Endothelial cell of umbilical vein (primary cell): ENCODE results near the gene ERCC6L.
"Not testable (repeated sequence)": the region's sequence is repeated elsewhere in the genome, so short reads cannot be mapped to it uniquely, and the experiment has no call there.

Experiments
- POLR2A ChIP-seq: IDR thresholded peaks from 2 replicates; pipeline ENCODE4 v1.6.1; 2012; ENCODE audit warnings: low read depth, mild to moderate bottlenecking, control low read depth, low read length
- POLR2AphosphoS5 ChIP-seq: IDR thresholded peaks from 2 replicates; pipeline ENCODE4 v1.6.1; 2012; ENCODE audit warnings: low read depth, mild to moderate bottlenecking, control low read depth, low read length, moderate library complexity; ENCODE audit not compliant: insufficient read depth
- TF ChIP-seq, protein P1 (sequence below), 2 donors: IDR thresholded peaks; 1 replicate in 1 of 2; 2 replicates in 1 of 2; pipeline ENCODE4 v1.5.1; 2011; ENCODE audit warnings: low read length in 2 of 2, mild to moderate bottlenecking in 2 of 2, moderate library complexity in 2 of 2, control low read depth in 1 of 2, inconsistent platforms in 1 of 2, low read depth in 1 of 2; ENCODE audit not compliant: insufficient read depth in 1 of 2; ENCODE audit errors: extremely low read depth in 1 of 2

DNA sequence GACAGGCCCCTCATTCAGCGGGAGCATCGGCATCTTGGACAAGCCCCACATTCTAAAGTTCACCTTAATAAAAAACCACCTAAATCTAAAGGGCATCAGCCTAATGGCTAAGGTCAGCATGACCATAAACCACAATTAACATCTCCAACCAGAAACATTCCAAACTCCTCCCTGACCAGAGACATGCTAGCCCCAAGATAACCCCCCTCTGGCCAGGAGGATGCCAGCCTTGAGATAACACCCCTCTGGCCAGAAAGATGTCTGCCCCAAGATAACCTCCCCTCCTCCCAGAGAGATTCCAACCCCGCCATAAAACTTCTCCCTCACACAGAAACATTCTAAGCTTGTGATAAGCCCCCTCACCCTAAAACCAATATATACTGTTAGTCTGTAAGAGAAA lies 18.5 kb downstream of the ERCC6L start:
- TF ChIP-seq POLR2AphosphoS5, POLR2A: not testable (repeated sequence)
- TF ChIP-seq, protein P1, sequence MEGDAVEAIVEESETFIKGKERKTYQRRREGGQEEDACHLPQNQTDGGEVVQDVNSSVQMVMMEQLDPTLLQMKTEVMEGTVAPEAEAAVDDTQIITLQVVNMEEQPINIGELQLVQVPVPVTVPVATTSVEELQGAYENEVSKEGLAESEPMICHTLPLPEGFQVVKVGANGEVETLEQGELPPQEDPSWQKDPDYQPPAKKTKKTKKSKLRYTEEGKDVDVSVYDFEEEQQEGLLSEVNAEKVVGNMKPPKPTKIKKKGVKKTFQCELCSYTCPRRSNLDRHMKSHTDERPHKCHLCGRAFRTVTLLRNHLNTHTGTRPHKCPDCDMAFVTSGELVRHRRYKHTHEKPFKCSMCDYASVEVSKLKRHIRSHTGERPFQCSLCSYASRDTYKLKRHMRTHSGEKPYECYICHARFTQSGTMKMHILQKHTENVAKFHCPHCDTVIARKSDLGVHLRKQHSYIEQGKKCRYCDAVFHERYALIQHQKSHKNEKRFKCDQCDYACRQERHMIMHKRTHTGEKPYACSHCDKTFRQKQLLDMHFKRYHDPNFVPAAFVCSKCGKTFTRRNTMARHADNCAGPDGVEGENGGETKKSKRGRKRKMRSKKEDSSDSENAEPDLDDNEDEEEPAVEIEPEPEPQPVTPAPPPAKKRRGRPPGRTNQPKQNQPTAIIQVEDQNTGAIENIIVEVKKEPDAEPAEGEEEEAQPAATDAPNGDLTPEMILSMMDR (IDR thresholded peaks at IDR 0.05; ENCODE audit: extremely low read depth in 1 of 2, insufficient read depth in 1 of 2, low read depth in 1 of 2, low read length in 2 of 2), result not testable (repeated sequence)
